HepG2 (cell line): ENCODE measurements around the gene POC1B. TPM values are rescaled to one million over a fixed set of nuclear protein-coding genes. Genes with fewer than 3 reads are reported as not detected.

Experiments used
- ATF4 ChIP-seq, 2 experiments: fragments of 450-650 bp in 1 of 2; sonication (generic) in 1 of 2; formaldehyde crosslinking; IDR thresholded peaks; 2 replicates each; pipeline versions ENCODE4 v1.5.0 to v1.8.0; 2020 to 2022; ENCODE audit warnings: mild to moderate bottlenecking in 1 of 2, missing genetic modification reagents in 1 of 2
- MEIS1 ChIP-seq: sonication (generic); formaldehyde crosslinking; IDR thresholded peaks from 2 replicates; pipeline ENCODE4 v1.9.0; 2021; ENCODE audit warnings: mild to moderate bottlenecking, missing genetic modification reagents, moderate library complexity, borderline replicate concordance
- MXI1 ChIP-seq: IDR thresholded peaks from 3 replicates; pipeline ENCODE4 v1.6.1; 2012; ENCODE audit warnings: low read depth, low read length, inconsistent platforms, borderline replicate concordance
- PHF20 ChIP-seq: sonication (generic); formaldehyde crosslinking; IDR thresholded peaks from 2 replicates; pipeline ENCODE4 v1.5.0; 2020; ENCODE audit warnings: mild to moderate bottlenecking, missing genetic modification reagents
- POGK ChIP-seq: sonication (generic); formaldehyde crosslinking; conservative IDR thresholded peaks from 2 replicates; pipeline ENCODE4 v1.8.0; 2022; ENCODE audit warnings: mild to moderate bottlenecking, moderate library complexity, missing genetic modification reagents
- THAP9 ChIP-seq: sonication (generic); formaldehyde crosslinking; IDR thresholded peaks from 2 replicates; pipeline ENCODE4; 2020; ENCODE audit warnings: missing genetic modification reagents, mild to moderate bottlenecking, borderline replicate concordance
- ZNF503 ChIP-seq: sonication (generic); formaldehyde crosslinking; IDR thresholded peaks from 2 replicates; pipeline ENCODE4 v1.4.0; 2020; ENCODE audit warnings: missing genetic modification reagents
- ZNF546 ChIP-seq: sonication (generic); formaldehyde crosslinking; conservative IDR thresholded peaks from 2 replicates; pipeline ENCODE4 v1.8.1; 2023; ENCODE audit warnings: mild to moderate bottlenecking, missing genetic modification reagents
- polyA plus RNA-seq, 8 experiments: library from polyadenylated mRNA; depleted of rRNA in 3 of 8; stranded (reverse) in 7 of 8; unstranded in 1 of 8; fragments of >200 nt; fragmentation: Illumina TruSeq in 4 of 8; extraction: Trizol in 4 of 8; gene quantifications; 2 replicates each; pipeline versions ENCODE4 v1.2.1 to v1.2.3, GENCODE V29; 2011 to 2016; ENCODE audit warnings: low read depth in 4 of 8, missing spikeins in 1 of 8, mixed read lengths in 1 of 8; ENCODE audit not compliant: insufficient read depth in 1 of 8
- total RNA-seq, 5 experiments: library from RNA; depleted of rRNA; stranded (reverse); fragments of >200 nt; fragmentation: Illumina TruSeq; extraction: Trizol; gene quantifications; 2 replicates each; pipeline ENCODE4 v1.2.3, GENCODE V29; 2016; ENCODE audit warnings: low read depth in 1 of 5
- TF ChIP-seq, protein P1 (sequence below): sonication (generic); formaldehyde crosslinking; IDR thresholded peaks from 2 replicates; pipeline ENCODE4 v1.8.0; 2022; ENCODE audit warnings: missing genetic modification reagents, mild to moderate bottlenecking, borderline replicate concordance
- TF ChIP-seq, protein P2 (sequence below): sonication (generic); formaldehyde crosslinking; IDR thresholded peaks from 2 replicates; pipeline ENCODE4 v1.5.1; 2020; ENCODE audit warnings: missing genetic modification reagents, mild to moderate bottlenecking, borderline replicate concordance
- TF ChIP-seq, protein P3 (sequence below): IDR thresholded peaks from 2 replicates; pipeline ENCODE4 v1.6.1; 2016; ENCODE audit warnings: missing biosample characterization, missing genetic modification reagents, low read depth
- TF ChIP-seq, protein P4 (sequence below): sonication (generic); formaldehyde crosslinking; IDR thresholded peaks from 2 replicates; pipeline ENCODE4 v1.4.0; 2020; ENCODE audit warnings: mild to moderate bottlenecking, low read depth, missing genetic modification reagents

POC1B gene
- total and polyA plus RNA-seq, 2 of the 13 experiments (the other 11 are each of a cell fraction or from before 2014, with no cell fraction given), result 9.3 to 11.0 TPM

GRCh38 chr12:89525824-89526770, at the start of gene POC1B (continued):
- TF ChIP-seq, protein P1, sequence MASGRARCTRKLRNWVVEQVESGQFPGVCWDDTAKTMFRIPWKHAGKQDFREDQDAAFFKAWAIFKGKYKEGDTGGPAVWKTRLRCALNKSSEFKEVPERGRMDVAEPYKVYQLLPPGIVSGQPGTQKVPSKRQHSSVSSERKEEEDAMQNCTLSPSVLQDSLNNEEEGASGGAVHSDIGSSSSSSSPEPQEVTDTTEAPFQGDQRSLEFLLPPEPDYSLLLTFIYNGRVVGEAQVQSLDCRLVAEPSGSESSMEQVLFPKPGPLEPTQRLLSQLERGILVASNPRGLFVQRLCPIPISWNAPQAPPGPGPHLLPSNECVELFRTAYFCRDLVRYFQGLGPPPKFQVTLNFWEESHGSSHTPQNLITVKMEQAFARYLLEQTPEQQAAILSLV (CRISPR knock-in tag), result no peak
- peak; percentile 41; the same call in 1 of the 2 replicates for TF ChIP-seq ZNF546 (CRISPR knock-in tag)
- peak; percentile 85 for TF ChIP-seq PHF20
- TF ChIP-seq, protein P2, sequence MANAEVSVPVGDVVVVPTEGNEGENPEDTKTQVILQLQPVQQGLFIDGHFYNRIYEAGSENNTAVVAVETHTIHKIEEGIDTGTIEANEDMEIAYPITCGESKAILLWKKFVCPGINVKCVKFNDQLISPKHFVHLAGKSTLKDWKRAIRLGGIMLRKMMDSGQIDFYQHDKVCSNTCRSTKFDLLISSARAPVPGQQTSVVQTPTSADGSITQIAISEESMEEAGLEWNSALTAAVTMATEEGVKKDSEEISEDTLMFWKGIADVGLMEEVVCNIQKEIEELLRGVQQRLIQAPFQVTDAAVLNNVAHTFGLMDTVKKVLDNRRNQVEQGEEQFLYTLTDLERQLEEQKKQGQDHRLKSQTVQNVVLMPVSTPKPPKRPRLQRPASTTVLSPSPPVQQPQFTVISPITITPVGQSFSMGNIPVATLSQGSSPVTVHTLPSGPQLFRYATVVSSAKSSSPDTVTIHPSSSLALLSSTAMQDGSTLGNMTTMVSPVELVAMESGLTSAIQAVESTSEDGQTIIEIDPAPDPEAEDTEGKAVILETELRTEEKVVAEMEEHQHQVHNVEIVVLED (CRISPR knock-in tag), result peak; percentile 43; the same call in 1 of the 2 replicates
- TF ChIP-seq MXI1, result peak; percentile 61; the same call in 1 of the 3 replicates
- peak in 1 of 2 experiments; percentile 45; a peak in 1 of 4 replicates for TF ChIP-seq ATF4 (CRISPR knock-in tag; IDR thresholded peaks at IDR 0.05)
- 0 out of 2 replicates have a peak, but pooled peaks have one; percentile 44 for TF ChIP-seq MEIS1 (CRISPR knock-in tag)
- peak; percentile 78; the same call in 1 of the 2 replicates for TF ChIP-seq THAP9 (CRISPR knock-in tag)
- peak; percentile 79; the same call in 1 of the 2 replicates for TF ChIP-seq POGK
- TF ChIP-seq, protein P3, sequence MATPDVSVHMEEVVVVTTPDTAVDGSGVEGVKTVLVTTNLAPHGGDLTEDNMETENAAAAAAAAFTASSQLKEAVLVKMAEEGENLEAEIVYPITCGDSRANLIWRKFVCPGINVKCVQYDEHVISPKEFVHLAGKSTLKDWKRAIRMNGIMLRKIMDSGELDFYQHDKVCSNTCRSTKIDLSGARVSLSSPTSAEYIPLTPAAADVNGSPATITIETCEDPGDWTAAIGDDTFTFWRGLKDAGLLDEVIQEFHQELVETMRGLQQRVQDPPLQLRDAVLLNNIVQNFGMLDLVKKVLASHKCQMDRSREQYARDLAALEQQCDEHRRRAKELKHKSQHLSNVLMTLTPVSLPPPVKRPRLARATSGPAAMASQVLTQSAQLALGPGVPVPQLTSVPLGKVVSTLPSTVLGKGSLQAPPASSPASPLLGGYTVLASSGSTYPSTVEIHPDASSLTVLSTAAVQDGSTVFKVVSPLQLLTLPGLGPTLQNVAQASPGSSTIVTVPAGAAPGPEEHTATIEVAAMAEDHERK (CRISPR knock-in tag), result no peak
- no peak; the same call in 1 of the 2 replicates for TF ChIP-seq ZNF503 (CRISPR knock-in tag)
- TF ChIP-seq, protein P4, sequence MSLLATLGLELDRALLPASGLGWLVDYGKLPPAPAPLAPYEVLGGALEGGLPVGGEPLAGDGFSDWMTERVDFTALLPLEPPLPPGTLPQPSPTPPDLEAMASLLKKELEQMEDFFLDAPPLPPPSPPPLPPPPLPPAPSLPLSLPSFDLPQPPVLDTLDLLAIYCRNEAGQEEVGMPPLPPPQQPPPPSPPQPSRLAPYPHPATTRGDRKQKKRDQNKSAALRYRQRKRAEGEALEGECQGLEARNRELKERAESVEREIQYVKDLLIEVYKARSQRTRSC (CRISPR knock-in tag), result no peak
